ENCODE results near the gene NOS3.

DNA sequence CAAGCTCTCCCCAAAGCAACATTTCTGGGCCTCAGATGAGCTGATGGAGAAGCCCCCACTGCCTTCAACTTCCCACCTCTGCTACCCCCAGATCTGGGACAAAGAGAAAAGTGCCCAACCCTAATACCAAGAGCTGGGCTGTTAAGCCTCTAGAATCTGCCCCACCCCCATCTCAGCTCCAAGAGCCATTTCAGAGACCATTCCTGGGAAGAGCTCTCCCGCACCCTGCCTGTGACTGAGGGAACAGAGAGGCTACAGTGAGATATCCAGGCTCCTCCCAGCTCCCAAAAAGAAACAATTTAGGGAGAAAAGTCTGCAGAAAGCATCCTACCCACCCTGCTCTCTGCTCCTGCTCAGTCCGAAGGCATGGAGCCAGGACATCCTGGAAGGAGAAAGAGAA, 10.2 kb upstream of the NOS3 start:
- TF ChIP-seq EP300 (conservative IDR thresholded peaks at IDR 0.05; ENCODE audit: poor library complexity, severe bottlenecking) (no peak), CTCF (IDR thresholded peaks at IDR 0.05; ENCODE audit: poor library complexity, severe bottlenecking) (no peak), TAF1 (IDR thresholded peaks at IDR 0.05; ENCODE audit: low read depth) (no peak), MXI1 (conservative IDR thresholded peaks at IDR 0.05; ENCODE audit: poor library complexity, severe bottlenecking) (no peak), EZH2 (IDR thresholded peaks at IDR 0.05; ENCODE audit: borderline replicate concordance, insufficient read depth, low read length, poor library complexity, severe bottlenecking) (no peak), RAD21 (conservative IDR thresholded peaks at IDR 0.05) (no peak), POLR2AphosphoS5 (IDR thresholded peaks at IDR 0.05) (no peak), SMC3 (conservative IDR thresholded peaks at IDR 0.05; ENCODE audit: poor library complexity) (no peak)
